ENCODE measurements around the gene TNS3.
"Not testable (repeated sequence)": the region's sequence is repeated elsewhere in the genome, so short reads cannot be mapped to it uniquely, and the experiment has no call there.

Gene TNS3

DNA sequence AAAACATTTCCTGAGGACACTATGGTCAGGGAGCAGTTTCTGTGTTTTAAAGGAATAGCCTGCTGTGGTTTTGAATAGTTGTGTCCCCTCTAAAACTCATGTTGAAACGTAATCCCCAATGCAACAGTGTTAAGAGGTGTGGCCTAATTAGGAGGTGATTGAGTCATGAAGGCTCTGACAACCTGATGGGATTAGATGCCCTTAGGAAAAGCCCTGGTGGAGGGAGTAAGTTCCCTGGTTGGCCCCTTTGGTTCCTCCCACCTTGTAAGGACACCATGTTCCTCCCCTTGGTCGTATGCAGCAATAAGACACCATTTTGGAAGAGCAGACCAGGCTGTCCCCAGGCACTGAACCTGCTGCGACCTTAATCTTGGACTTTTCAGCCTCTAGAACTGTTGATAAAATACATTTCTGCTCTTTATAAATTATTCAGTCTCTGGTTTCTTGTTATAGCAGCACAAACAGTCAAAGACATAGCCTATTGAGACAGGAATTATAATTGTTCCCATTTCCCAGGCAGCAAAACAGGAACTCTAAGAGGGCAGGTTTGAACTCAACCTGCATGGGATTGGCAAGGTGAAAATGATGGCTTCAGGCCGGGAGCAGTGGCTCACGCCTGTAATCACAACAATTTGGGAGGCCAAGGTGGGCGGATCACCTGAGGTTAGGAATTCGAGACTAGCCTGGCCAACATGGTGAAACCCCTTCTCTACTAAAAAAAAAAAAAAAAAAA is 20.5 kb upstream of the TNS3 start:
- DNase-seq, result no peak

GRCh38 chr7:47601881-47602249 is 20.0 kb upstream of the TNS3 start:
- no peak for DNase-seq

GRCh38 chr7:47601119-47601880 is 19.4 kb upstream of the TNS3 start:
- peak; percentile 76 for DNase-seq

GRCh38 chr7:47600199-47601118 is 18.5 kb upstream of the TNS3 start:
- DNase-seq, result no peak

DNA sequence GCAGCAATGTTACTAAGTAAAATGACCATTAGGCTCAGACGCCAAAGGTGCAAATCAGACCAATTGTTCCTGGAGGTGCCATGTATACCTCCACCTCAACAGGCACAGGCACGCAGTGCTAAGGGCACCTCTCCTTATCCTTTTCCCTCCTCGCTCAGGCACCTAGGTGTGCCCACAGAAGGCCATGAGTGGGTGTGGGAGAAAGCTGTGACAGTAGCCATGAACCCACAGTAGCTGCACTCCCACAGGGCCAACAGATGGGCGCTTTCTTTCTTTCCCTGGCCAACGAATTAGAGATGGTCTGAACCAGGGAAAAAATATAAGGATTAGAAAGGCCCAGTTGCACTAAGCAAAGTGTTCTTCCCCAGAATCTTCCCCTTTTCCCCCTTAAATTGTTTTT is 15.5 kb upstream of the TNS3 start:
- no peak for DNase-seq

DNA sequence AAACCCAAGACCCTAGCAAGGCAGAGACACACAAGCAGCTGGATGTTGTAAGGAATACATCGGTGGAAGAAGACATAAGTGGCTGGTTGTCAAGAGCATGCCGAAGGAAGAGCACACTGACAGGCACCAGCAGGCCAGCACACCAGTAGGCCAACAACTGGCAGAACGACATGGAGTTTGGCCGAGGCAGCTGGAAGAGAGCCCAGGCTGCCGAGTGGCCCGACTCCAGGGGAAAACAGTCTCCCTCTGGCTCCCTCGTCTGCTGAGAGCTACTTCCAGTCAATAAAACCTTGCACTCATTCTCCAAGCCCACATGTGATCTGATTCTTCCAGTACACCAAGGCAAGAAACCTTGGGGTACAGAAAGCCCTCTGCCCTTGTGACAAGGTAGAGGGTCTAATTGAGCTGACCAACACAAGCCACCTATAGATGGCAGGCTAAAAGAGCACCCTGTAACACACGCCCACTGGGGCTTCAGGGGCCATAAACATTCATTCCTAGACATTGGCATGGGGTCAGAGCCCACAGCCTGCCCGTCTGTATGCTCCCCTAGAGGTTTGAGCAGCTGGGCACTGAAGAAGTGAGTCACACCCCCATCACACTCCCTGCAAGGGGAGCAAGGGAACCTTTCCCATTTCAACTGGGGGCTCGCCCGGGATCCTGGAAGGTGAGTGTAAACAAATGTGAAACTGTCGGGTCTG is 14.7 kb upstream of the TNS3 start:
- DNase-seq, result no peak

GRCh38 chr7:47594406-47594805 is 12.5 kb upstream of the TNS3 start:
- peak; percentile 96 for DNase-seq

GRCh38 chr7:47591655-47592572 is 10.0 kb upstream of the TNS3 start:
- no peak for DNase-seq

DNA sequence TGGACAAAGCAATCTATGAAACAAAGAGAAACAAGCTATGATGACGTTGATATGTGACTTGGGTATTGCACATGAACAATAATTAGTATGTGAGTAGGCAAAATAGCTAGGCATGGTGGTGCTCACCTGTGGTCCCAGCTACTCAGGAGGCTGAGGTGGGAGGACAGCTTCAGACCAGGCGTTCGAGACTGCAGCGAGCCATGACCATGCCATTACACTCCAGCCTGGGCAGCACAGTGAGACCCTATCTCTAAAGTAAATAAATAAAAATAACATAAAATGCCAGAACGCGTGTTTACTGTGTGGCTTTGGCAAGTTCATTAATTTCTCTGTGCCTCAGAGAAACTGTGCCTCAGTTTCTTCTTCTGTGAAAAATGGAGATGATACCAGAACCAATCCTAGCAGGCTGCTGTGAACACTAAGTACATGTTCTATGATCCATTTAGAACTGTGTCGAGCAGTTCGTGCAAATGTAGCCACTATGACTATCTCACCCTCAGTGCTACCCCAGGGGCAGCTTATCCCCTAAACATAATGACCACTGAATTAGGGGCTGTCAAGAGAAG is 9.3 kb upstream of the TNS3 start:
- no peak for DNase-seq

DNA sequence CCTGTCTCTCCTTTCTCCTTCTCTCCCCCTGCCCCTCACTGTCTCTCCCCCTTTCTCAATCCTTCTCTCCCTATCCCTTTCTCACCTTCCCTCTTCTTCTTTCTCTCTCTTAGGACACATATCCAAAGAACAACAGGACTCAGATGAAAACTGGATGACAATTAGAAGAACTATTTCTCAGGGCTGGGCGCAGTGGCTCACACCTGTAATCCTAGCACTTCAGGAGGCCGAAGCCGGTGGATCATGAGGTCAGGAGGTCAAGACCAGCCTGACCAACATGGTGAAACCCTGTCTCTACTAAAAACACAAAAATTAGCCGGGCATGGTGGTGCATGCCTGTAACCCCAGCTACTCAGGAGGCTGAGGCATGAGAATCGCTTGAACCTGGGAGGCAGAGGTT is 8.3 kb upstream of the TNS3 start:
- DNase-seq, result not testable (repeated sequence)

DNA sequence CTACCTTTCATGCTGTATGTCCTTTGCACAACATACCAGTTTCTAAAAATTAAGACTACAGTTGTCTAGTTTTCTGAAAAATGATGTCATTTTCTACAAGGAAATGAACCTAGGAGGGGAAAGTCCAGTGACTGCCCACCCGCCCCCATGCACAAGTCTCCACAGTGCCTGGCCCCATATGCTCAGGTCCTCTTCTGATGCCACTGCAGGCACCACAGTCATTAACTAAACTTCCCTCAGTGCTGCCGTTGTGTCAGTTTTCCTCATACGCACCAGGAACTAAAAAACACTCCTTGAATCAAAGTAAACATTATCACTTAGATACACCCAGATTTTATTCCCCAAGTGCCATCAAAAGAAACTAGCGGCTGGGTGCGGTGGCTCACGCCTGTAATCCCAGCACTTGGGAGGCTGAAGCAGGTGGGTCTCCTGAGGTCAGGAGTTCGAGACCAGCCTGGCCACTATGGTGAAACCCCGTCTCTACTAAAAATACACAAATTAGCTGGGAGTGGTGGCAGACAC is 6.9 kb upstream of the TNS3 start:
- no peak for DNase-seq

DNA sequence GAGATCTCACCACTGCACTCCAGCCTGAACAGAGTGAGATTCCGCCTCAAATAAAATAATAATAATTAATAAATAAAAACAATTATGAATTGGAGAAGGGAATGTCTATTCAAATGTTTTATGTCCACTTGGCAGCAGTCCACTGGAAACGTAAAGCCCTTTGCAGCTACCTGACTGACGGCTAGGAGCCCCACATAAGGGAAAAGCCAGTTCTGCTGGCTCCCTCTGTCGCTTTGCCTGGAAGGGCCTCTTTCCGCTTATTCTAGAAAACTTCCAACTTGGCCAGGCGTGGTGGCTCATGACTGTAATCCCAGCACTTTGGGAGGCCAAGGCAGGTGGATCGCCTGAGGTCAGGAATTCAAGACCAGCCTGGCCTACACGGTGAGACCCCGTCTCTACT is 6.1 kb upstream of the TNS3 start:
- no peak for DNase-seq

GRCh38 chr7:47587351-47587750 is 5.4 kb upstream of the TNS3 start:
- DNase-seq, result peak; percentile 54

GRCh38 chr7:47586925-47587324 is 5.0 kb upstream of the TNS3 start:
- DNase-seq, result no peak

- DNase-seq, result peak; percentile 29
Observed at GRCh38 chr7:47586161-47586670, 4.3 kb upstream of the TNS3 start.

DNA sequence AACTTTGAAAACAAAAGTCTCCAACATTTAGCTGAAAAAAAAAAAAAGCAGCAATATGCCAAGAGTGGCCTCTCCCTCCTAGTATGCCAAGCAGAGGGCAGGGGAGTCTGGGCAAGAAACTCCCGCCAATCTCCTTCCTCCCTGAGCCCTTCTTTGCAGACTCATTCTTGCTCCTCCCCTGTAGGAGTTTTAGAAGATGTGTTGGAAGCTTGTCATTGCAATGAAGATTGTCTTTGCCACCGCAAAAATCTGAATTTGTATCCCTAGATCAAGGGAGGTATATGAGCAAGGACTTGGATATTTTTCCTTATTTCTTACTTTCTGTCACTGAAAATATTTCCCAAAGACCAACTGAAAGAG is 2.6 kb upstream of the TNS3 start:
- DNase-seq, result peak; percentile 29

GRCh38 chr7:47583739-47584535 is 2.0 kb upstream of the TNS3 start:
- DNase-seq, result no peak

DNA sequence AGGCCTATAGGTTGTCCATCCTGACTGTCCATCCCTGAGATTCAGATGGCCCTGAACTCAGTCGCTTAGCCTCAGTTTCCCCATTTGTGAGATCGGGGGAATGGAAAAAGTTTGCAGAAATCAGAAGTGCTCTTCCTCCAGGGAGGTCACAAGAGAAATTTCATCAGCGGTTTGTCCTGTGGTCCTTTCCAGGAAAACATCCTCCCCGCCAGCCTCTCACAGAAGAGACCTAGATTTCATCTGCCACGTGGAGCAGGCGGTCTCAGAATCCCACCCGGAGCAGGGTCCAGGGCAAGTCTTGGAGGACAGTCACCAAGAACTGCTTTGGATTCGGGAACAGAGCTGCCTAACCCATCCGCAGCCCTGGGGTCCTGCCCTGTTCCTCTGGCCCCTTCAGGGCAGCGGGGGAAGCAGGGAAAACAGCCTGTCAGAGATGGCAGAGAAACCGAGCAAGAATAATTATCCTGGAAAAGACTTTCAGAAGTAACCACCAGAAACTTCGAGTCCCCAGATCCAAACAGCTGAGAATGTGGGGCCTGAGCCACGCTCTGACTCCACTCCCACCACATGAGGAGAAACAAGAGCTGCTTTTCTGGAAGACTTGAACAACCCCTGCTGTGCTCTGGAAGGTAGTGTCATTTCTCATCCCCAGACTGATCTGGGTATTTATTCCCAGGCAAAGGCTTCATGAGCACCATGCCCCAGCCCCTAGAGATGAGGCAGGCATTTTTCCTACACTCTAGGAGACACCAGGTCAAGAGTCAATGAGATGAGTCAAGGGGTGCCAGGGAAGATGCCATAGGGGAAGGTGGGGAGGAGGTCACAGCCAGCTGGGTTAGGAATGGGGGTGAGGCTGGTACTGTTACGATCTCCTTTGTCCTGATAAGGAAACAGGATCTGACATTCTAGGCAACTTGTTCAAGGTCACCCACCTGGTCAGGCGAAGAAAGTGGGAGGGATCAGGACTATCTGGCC is 1.1 kb upstream of the TNS3 start:
- no peak for DNase-seq

DNA sequence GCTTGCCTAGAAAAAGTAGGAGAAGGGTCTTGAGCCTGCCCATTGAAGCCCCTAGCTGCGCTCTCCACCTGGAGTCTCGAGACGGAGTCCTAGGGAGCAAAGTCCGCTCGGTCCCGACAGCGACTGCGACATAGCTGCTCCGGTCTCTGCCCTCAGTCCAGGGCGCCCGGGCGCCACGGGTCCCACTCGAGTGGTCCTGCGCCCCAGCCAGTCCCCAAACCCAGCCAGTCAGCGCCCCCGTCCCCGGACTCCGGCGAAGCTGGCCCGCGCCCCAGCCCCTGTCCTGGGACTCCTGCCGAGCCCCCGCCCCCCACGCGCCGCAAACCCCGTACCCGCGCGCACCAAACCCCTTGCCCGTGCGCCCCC is 490 bp downstream of the TNS3 start:
- DNase-seq, result peak; percentile 41

Data from hematopoietic multipotent progenitor cell treated with erythropoietin and hydrocortisone succinate and interleukin-3 and kit ligand, for 4 days (in vitro differentiated cells).